HG02623 (cell line): ENCODE results near the gene STPG1.

ENCODE experiments used
- ATAC-seq: cut with Tn5 transposase; IDR thresholded peaks from one replicate; pipeline ENCODE4 v1.9.1; 2021; ENCODE audit warnings: moderate library complexity; ENCODE audit not compliant: unreplicated experiment

Gene STPG1

GRCh38 chr1:24344090-24344742 is 69.4 kb downstream of the STPG1 start:
- no peak for ATAC-seq

- no peak for ATAC-seq
Measured at GRCh38 chr1:24343412-24344089, 70.0 kb downstream of the STPG1 start.

GRCh38 chr1:24341260-24341659 is 72.3 kb downstream of the STPG1 start:
- no peak for ATAC-seq

- no peak for ATAC-seq
Measured at GRCh38 chr1:24340770-24341169, 72.8 kb downstream of the STPG1 start.

GRCh38 chr1:24339996-24340395 is 73.6 kb downstream of the STPG1 start:
- ATAC-seq: no peak

GRCh38 chr1:24338447-24338846 is 75.1 kb downstream of the STPG1 start:
- ATAC-seq: no peak

- ATAC-seq: no peak
Measured at GRCh38 chr1:24337455-24337854, 76.1 kb downstream of the STPG1 start.

- ATAC-seq: no peak
Measured at GRCh38 chr1:24336075-24336474, 77.5 kb downstream of the STPG1 start.

- no peak for ATAC-seq
Measured at GRCh38 chr1:24331961-24332673, 81.5 kb downstream of the STPG1 start.

GRCh38 chr1:24329797-24330543 is 83.6 kb downstream of the STPG1 start:
- no peak for ATAC-seq

- ATAC-seq: no peak
Measured at GRCh38 chr1:24329331-24329730, 84.3 kb downstream of the STPG1 start.

GRCh38 chr1:24327891-24328290 is 85.7 kb downstream of the STPG1 start:
- ATAC-seq: no peak

GRCh38 chr1:24327486-24327885 is 86.1 kb downstream of the STPG1 start:
- ATAC-seq: no peak

- no peak for ATAC-seq
Measured at GRCh38 chr1:24325587-24326449, 87.8 kb downstream of the STPG1 start.

- no peak for ATAC-seq
Measured at GRCh38 chr1:24324903-24325302, 88.7 kb downstream of the STPG1 start.

- ATAC-seq: no peak
Measured at GRCh38 chr1:24323281-24323680, 90.3 kb downstream of the STPG1 start.

GRCh38 chr1:24322470-24323177 is 91.0 kb downstream of the STPG1 start:
- ATAC-seq: no peak

GRCh38 chr1:24321697-24322469 is 91.7 kb downstream of the STPG1 start:
- no peak for ATAC-seq

- ATAC-seq: no peak
Measured at GRCh38 chr1:24321126-24321525, 92.5 kb downstream of the STPG1 start.
